Activated CD4-positive, alpha-beta T cell treated with anti-CD3 and anti-CD28 coated beads, Interleukin-2, amount 50 U/mL, for 1 hour (primary cell): ENCODE data around the gene VWA8.
A peak's percentile ranks its signal among the peaks of the same experiment; 100 is the strongest.
"Not testable (repeated sequence)": the region's sequence is repeated elsewhere in the genome, so short reads cannot be mapped to it uniquely, and the experiment has no call there.

Experiments
- DNase-seq: peaks from one replicate; pipeline ENCODE4 v3.0.0-alpha.2; 2020

Gene VWA8

GRCh38 chr13:41547251-41548000, 413.5 kb downstream of the VWA8 start:
- no peak for DNase-seq

- no peak for DNase-seq
Measured at GRCh38 chr13:41546372-41547190, 414.3 kb downstream of the VWA8 start.

- DNase-seq: no peak
Measured at GRCh38 chr13:41545432-41545707, 415.5 kb downstream of the VWA8 start.

- DNase-seq: no peak
Measured at GRCh38 chr13:41543664-41544300, 417.1 kb downstream of the VWA8 start.

- DNase-seq: not testable (repeated sequence)
Measured at GRCh38 chr13:41542799-41543198, 418.1 kb downstream of the VWA8 start.

- DNase-seq: no peak
Measured at GRCh38 chr13:41542281-41542680, 418.6 kb downstream of the VWA8 start.

- DNase-seq: no peak
Measured at GRCh38 chr13:41541142-41541938, 419.6 kb downstream of the VWA8 start.

GRCh38 chr13:41540240-41540639, 420.7 kb downstream of the VWA8 start:
- DNase-seq: peak; percentile 54

GRCh38 chr13:41533266-41534052, 427.4 kb downstream of the VWA8 start:
- DNase-seq: no peak

- DNase-seq: no peak
Measured at GRCh38 chr13:41528021-41528420, 432.9 kb downstream of the VWA8 start.

- DNase-seq: no peak
Measured at GRCh38 chr13:41520660-41521630, 440.0 kb downstream of the VWA8 start.

- no peak for DNase-seq
Measured at GRCh38 chr13:41520016-41520659, 440.8 kb downstream of the VWA8 start.
